H1 (cell line): Measurements from ENCODE around the gene ME3.

Experiments
- BRCA1 ChIP-seq: IDR thresholded peaks from 2 replicates; pipeline ENCODE4 v1.6.1; 2012; ENCODE audit warnings: low read depth, low read length, improper control_type of control experiment
- CEBPB ChIP-seq: IDR thresholded peaks from 2 replicates; pipeline ENCODE4 v1.6.1; 2012; ENCODE audit warnings: low read depth, low read length
- CTCF ChIP-seq, 3 experiments: IDR thresholded peaks; 1 replicate in 2 of 3; 2 replicates in 1 of 3; pipeline versions ENCODE4 v1.5.1 to v1.6.1; 2011; ENCODE audit warnings: low read length in 3 of 3, mild to moderate bottlenecking in 3 of 3, inconsistent platforms in 2 of 3, low read depth in 1 of 3, moderate library complexity in 1 of 3; ENCODE audit not compliant: insufficient read depth in 1 of 3; ENCODE audit errors: control extremely low read depth in 1 of 3
- EP300 ChIP-seq, 2 experiments: IDR thresholded peaks; 1 replicate in 1 of 2; 2 replicates in 1 of 2; pipeline ENCODE4 v1.6.1; 2011 to 2012; ENCODE audit warnings: low read depth in 2 of 2, low read length in 2 of 2, mild to moderate bottlenecking in 2 of 2, borderline replicate concordance in 1 of 2, inconsistent platforms in 1 of 2, moderate library complexity in 1 of 2
- GABPA ChIP-seq: IDR thresholded peaks from 2 replicates; pipeline ENCODE4 v1.6.1; 2011; ENCODE audit warnings: mild to moderate bottlenecking, low read length, moderate library complexity, borderline replicate concordance; ENCODE audit not compliant: insufficient read depth
- JUN ChIP-seq: IDR thresholded peaks from 2 replicates; pipeline ENCODE4 v1.6.1; 2011; ENCODE audit warnings: low read depth, mild to moderate bottlenecking, improper control_type of control experiment, low read length
- PHF8 ChIP-seq: fragments of 200-600 bp; sonication (generic); conservative IDR thresholded peaks from 2 replicates; pipeline ENCODE4 v1.7.1; 2012; ENCODE audit warnings: low read depth, mild to moderate bottlenecking, inconsistent platforms, low read length, moderate library complexity
- POLR2A ChIP-seq, 2 experiments: IDR thresholded peaks; 1 replicate in 1 of 2; 2 replicates in 1 of 2; pipeline ENCODE4 v1.6.1; 2011; ENCODE audit warnings: low read depth in 2 of 2, low read length in 2 of 2, mild to moderate bottlenecking in 2 of 2; ENCODE audit errors: control extremely low read depth in 1 of 2
- POLR2AphosphoS5 ChIP-seq: IDR thresholded peaks from 2 replicates; pipeline ENCODE4 v1.6.1; 2011; ENCODE audit warnings: low read depth, low read length
- RFX5 ChIP-seq: IDR thresholded peaks from 2 replicates; pipeline ENCODE4 v1.6.1; 2011; ENCODE audit warnings: low read depth, low read length, improper control_type of control experiment, borderline replicate concordance
- SIN3A ChIP-seq, 2 experiments: IDR thresholded peaks in 1 of 2; conservative IDR thresholded peaks in 1 of 2; 2 replicates each; pipeline ENCODE4 v1.6.1; 2011 to 2012; ENCODE audit warnings: low read length in 2 of 2, improper control_type of control experiment in 1 of 2, low read depth in 1 of 2, mild to moderate bottlenecking in 1 of 2
- SIX5 ChIP-seq: IDR thresholded peaks from 2 replicates; pipeline ENCODE4 v1.6.1; 2011; ENCODE audit warnings: mild to moderate bottlenecking, low read depth, low read length
- SP1 ChIP-seq: IDR thresholded peaks from 2 replicates; pipeline ENCODE4 v1.6.1; 2011; ENCODE audit warnings: low read depth, low read length

DNA sequence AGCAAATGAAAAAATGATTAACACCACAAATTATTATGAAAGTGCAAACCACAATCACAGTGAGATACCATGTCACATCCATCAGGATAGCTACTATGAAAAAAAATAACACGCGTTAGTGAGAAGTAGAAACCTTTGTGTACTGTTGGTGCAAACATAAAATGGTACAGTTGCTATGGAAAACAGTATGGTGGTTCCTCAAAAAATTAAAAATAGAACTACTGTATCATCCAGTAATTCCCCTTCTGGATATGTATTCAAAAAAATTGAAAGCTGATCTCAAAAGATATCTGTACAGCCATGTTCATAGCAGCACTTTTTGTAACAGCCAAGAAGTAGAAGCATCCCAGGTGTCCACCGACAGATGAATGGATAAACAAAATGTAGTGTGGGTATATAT lies 254.3 kb downstream of the ME3 start:
- TF ChIP-seq PHF8 (no peak), POLR2A (IDR thresholded peaks at IDR 0.05; ENCODE audit: control extremely low read depth in 1 of 2, low read depth in 2 of 2, low read length in 2 of 2) (no peak), SP1 (no peak), JUN (no peak), CEBPB (no peak), CTCF (IDR thresholded peaks at IDR 0.05; ENCODE audit: control extremely low read depth in 1 of 3, insufficient read depth in 1 of 3, low read depth in 1 of 3, low read length in 3 of 3) (no peak), SIX5 (no peak), BRCA1 (no peak), POLR2AphosphoS5 (no peak), SIN3A (conservative IDR thresholded peaks at IDR 0.05 in 1 of 2, IDR thresholded peaks at IDR 0.05 in 1 of 2; ENCODE audit: low read depth in 1 of 2, low read length in 2 of 2) (no peak), RFX5 (no peak), GABPA (no peak), EP300 (IDR thresholded peaks at IDR 0.05; ENCODE audit: borderline replicate concordance in 1 of 2, low read depth in 2 of 2, low read length in 2 of 2) (no peak)
